IPS-NIHi7 (cell line): ENCODE results near the gene PTPRA.
"Not testable (repeated sequence)": the region's sequence is repeated elsewhere in the genome, so short reads cannot be mapped to it uniquely, and the experiment has no call there.

ENCODE experiments used
- DNase-seq: peaks from one replicate; pipeline ENCODE4 v3.0.0; 2012; ENCODE audit warnings: mixed read lengths; ENCODE audit errors: extremely low spot score

PTPRA gene

DNA sequence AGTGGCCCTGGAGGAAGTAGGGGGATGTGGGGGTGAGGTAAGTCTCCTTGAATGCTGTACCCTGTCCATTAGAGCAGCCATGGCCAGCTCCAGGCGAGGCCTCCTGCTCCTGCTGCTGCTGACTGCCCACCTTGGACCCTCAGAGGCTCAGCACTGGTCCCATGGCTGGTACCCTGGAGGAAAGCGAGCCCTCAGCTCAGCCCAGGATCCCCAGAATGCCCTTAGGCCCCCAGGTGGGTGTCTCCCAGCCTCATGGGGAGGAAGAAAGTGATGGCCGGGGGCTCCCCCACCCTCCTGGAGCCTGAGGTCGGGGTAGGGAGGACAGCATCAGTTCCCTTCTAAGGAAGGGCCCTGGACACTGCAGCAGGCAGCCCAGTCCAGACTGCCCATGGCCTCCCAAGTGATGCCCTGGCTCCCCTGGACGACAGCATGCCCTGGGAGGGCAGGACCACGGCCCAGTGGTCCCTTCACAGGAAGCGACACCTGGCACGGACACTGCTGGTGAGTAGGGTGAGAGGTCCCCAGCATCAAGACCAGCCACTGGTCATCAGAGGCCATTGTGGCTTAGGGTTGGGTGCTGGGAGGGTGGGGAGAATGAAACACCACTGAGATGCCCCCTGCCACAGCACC, 171.2 kb downstream of the PTPRA start:
- no peak for DNase-seq

DNA sequence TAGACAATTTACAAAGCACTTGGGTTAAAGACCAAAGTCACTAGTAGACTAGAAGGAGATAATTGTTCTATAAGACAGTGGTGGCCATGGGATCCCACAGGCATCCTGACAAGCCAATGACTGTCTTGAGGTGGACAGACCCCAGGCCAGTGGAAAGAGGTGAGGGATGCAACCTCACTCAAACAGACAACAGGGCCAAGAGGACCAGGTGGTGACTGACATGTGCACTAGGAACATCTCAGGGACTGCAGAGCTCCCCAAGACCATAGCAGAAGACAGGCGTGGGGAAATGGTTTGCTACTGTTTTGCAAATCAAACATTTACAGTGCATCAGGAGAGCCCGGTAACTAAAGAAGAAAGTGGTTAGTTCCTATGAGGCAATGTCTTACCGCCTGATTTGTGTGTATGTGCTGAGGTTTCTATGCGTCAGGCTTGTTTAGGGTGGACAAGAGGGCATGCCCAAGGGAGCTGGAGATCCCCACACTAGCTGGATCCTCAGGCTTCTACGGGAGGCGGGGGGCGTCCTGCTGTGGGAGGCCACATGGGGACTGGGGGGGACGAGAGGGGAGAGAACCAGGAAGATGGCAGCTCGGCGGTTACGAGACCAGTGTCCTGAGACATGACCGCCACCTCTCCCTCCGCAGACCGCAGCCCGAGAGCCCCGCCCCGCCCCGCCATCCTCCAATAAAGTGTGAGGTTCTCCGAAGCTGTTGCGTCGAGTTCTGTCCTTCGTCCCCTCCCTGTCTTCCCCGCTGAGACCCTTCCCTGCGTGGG, 171.9 kb downstream of the PTPRA start:
- peak; percentile 81 for DNase-seq

DNA sequence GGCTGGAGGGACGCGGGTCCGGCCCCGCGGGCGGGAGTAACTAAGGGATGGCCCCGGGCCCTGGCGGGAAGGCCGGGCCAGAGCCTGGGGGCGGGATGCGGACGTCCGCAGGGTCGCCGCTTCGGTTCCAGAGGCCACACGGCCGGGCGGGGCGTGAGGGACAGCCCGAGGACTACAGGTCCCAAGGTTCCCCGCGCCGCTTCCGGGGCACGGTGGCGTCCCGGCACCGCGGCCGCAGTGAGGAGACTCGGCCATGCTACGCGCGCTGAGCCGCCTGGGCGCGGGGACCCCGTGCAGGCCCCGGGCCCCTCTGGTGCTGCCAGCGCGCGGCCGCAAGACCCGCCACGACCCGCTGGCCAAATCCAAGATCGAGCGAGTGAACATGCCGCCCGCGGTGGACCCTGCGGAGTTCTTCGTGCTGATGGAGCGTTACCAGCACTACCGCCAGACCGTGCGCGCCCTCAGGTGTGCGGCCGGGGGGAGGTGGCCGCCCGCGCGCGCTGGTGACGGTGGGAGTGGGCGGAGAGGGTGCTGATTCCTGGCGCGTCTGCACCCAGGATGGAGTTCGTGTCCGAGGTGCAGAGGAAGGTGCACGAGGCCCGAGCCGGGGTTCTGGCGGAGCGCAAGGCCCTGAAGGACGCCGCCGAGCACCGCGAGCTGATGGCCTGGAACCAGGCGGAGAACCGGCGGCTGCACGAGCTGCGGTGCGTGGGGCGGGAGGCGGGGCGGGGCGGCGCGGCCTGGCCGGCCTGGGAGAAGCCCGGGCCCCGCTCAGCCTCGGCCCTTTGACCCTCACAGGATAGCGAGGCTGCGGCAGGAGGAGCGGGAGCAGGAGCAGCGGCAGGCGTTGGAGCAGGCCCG, 172.8 kb downstream of the PTPRA start, which contains the start of gene MRPS26:
TSS of gene MRPS26 (plus strand) at position 237 of the 861 bp plus-strand sequence. CDS start at position 254, 17 bp downstream.
- peak; percentile 94 for DNase-seq

DNA sequence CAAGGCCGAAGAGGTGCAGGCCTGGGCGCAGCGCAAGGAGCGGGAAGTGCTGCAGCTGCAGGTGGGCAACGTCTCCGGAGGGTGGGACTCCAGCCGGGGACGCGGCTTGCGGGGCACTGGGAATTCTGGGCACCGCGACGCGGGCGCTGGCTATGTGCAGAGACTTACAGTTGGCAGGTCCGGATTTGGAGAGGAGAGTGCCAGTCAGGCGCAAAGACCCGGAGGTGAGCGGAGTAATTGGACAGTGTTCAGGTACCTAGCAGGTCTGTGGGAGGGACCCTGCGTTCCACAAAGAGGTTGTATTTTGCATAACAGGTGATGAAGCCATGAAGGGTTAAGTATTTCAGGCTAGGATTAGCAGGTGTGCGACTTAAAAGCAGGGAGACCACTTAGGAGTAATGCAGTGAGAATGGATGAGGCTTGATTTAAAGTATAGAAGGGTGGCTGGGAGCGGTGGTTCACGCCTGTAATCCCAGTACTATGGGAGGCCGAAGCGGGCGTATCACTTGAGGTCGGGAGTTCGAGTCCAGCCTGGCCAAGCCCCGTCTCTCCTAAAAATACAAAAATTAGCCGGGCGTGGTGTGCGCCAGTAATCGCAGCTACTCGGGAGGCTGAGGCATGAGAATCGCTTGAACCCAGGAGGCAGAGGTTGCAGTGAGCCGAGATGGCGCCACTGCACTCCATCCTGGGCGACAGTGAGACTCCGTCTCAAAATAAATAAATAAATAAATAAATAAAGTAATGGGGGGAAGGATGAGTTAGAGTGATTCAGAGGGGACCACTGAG, 173.6 kb downstream of the PTPRA start:
- peak; percentile 39 for DNase-seq

DNA sequence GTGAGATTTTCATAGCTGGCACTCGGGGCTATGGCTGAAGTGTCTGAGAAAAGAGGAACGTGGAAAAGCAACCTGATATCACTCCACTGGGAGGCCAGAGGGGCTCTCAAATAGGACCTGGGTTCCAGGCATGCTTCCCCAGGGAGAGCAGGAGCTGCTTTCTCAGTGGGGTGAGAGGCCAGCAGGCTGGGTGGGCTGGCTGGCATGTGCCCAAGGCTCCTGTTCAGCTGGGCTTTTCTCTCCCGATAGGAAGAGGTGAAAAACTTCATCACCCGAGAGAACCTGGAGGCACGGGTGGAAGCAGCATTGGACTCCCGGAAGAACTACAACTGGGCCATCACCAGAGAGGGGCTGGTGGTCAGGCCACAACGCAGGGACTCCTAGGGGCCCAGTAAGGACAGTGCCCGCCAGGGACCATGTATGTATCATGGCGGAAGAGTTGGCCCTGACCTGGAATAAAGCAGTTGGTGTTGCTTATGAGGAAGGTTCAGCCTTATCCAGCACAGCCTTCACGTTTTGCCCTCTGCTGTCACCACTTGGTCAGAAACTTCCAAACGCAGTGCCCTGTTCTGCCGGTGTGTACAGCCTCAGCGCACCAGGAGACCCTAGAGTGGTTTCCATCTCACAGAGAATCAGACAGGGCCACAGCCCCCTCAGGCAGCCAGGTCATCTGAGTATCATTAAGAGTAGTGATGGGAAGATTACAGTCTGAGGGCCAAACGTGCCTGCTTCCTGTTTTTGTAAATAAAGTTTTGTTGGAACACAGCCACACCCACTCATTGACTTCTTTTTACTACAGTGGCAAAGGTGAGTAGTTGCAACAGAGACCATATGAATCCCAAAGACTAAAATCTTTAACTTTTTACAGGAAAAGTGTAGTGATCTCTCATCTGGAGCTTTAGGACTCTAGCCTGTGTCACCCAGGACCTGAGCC, 174.5 kb downstream of the PTPRA start:
- DNase-seq: no peak

DNA sequence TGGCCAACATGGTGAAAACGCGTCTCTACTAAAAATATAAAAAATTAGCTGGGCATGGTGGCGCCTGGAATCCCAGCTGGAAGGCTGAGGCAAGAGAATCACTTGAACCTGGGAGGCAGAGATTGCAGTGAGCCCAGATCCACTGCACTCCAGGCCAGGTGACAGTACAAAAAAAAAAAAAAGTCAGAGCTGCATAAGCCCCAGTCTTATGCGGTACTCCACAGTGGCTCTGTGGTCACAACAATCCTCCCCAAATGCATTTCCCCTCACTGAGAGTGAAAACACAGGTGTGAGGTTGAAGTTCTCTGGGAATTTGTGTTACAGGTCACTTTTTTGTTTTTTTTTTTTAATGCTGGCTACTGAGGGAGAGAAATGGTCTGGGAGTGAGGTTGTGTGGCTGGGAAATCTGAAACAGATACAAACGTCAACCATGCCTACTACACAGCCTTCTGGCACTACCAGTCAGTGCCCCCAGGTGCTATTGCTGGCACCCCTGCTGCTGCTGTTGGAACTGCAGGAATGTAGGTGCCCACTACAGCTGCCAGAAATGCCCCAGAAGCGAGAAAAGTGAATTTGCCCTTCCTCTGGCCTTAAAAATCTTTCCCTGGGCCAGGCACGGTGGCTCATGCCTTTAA, 178.2 kb downstream of the PTPRA start:
- no peak for DNase-seq

DNA sequence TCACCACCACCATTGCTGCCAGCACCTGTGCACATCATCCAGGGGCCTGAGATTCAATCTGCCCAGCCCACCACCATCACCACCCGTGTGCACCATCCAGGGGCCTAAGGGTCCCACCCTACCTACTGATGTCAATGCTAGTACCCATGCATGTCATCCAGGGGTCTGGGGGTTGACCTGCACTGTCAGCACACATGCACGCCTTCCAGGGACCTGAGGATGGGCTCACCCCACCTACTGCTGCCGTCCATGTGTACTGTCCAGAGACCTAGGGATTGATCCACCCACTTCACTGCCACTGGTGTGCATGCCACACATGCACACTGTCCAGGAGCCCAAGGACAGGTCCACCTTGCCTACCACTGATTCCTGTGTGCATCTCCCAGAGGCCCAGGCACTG, 186.2 kb downstream of the PTPRA start:
- no peak for DNase-seq

DNA sequence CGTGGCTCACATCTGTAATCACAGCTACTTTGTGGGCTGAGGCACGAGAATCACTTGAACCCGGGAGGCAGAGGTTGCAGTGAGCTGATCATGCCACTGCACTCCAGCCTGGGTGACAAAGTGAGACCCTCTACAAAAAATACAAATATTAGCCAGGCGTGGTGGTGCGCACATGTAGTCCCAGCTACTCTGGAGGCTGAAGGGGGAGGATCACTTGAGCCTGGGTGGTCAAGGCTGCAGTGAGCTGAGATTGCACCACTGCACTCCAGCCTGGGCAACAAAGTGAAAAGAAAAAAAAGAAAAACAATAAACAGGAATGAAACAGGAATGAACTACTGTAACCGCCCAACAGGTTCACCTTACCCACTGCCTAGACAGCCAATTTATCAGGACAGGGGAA, 190.8 kb downstream of the PTPRA start:
- not testable (repeated sequence) for DNase-seq

DNA sequence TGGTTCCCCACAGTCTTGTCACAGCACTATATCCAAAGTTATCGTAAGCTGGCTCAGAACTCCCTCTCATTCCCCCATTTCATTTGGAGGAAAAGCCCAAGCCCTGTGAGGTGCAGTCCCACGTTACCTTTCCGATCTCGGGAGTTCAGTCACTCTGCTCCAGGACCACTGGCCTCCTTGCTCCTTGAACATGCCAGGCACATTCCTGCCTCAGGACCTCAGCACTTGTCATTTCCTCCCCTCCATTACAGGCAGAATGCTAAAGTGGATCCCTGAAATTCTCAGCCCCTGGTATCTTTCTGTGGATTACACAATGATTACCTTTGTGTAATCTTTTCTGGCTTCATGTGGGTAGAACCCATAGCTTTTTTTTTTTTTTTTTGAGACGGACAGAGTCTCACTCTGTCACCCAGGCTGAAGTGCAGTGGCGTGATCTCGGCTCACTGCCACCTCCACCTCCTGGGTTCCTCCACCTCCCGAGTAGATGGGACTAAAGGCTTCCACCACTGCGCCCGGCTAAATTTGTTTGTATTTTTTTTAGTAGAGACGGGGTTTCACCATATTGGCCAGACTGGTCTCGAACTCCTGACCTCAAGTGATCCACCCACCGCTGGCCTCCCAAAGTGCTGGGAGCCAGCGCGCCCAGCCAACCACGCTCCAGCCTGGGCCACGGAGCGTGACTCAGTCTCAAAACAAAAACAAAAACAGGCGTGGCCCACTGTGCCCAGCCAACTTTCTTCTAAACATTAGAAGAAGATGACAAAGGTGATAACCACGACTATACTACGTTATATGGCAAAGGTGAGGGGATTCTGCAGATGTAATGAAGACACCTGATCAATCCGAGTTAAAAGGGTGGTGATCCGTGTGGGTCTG, 194.1 kb downstream of the PTPRA start:
- DNase-seq: no peak

DNA sequence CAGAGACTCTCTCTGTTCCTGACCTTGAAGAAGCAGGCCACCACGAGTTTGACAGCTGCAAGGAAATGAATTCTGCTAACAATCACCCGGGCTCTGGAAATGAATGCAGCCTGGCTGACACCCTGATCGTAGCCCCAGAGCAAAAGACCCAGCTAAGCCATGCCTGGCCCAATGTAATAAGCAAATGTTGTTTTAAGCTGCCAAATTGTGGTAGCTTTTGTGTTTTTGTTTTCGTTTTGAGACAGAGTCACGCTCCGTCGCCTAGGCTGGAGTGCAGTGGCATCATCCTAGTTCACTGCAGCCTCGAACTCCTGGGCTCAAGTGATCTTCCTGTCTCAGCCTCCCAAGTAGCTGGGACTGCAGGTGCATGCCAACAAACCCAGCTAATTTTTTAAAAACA, 194.8 kb downstream of the PTPRA start:
- DNase-seq: no peak

DNA sequence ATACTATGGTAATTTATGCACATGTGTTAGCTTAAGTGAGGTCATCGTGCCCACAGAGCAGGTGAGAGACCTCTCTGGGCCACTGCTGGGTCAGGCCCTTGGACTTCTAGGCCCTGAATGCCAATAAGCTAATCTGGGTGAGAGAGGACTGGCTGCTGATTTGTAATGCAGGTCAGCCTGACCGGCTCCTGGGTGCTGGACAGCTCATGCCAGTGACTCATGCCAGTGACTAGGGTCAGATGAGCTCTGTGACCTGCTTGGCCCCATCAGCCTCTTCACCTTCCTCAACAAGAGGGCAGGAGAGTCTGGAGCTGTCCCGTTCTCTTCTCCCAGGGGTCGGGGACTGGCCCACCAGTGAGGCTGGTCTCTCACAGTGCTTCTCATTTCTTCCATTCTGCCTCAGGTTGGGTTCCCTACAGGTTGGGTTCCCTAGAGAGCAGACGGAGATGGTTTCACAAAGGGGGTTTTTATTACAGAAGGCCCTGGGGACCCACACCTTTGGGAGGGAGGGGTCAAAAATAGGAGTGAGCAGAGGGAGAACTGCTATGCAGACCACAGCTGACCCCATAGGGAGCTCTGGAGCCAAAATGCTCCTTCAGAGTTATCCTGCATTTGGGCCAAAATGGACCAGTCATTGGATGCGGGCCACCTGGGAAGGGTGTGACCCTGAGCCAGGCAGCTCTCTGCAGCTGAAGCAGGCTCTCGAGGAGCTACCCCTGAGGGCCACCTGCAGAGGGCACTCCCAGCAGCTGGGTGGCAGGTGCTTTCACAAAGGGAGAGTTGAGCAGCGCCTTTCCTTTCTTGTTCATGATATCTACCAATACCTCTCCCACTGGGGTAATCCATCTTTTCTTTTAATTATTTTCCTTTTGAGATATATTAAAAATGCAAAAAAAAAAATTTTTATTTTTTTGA, 196.0 kb downstream of the PTPRA start:
- DNase-seq: no peak

DNA sequence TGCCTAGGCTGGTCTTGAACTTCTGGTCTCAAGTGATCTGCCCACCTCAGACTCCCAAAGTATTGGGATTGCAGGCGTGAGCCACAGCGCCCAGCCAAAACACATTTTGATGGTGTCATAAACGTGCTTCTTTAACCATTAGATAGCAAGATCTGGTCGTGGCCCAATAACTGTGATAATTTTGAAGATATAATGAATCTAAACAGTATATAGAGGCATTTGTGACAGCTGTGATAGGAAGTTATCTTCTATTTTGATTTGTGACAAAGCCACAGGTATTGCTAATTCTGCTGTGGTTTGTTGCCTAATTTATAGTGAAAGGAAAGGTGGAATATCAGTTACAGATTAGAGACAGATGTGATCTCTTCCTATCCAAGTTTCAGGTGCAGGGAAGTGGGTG, 197.4 kb downstream of the PTPRA start:
- no peak for DNase-seq

DNA sequence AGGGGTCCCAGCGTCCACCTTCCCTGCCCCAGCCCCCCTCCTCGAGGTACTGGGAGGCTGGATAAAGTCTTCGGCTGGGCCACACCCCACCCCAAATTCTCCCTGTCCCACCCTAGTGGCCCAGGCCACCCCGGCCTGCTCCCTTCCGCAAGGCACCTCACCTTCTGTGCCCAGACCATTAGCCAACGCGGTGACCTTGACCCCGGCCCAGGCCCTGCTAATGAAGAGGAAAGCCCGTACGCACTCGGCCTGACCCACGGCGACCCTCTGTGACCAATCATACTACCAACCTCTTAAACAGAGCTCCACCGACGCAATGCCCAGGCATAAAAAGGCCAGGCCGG, 198.0 kb downstream of the PTPRA start:
- DNase-seq: no peak

DNA sequence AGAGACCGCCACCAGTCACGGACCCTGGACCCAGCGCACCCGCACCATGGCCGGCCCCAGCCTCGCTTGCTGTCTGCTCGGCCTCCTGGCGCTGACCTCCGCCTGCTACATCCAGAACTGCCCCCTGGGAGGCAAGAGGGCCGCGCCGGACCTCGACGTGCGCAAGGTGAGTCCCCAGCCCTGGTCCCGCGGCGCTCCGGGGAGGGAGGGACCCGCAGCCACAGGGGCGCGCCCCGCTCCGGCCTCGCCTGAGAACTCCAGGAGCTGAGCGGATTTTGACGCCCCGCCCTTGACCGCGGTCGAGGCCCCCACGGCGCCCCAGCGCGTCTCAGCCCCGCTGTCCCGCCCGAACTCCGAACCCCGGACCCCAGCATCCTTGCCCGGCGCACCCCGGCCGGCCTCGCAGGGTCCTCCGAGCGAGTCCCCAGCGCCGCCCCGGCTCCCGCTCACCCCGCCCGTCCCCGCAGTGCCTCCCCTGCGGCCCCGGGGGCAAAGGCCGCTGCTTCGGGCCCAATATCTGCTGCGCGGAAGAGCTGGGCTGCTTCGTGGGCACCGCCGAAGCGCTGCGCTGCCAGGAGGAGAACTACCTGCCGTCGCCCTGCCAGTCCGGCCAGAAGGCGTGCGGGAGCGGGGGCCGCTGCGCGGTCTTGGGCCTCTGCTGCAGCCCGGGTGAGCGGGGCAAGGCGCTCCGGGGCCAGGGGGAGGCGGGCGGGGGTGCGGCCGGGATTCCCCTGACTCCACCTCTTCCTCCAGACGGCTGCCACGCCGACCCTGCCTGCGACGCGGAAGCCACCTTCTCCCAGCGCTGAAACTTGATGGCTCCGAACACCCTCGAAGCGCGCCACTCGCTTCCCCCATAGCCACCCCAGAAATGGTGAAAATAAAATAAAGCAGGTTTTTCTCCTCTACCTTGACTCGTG, 198.6 kb downstream of the PTPRA start, which contains the start of gene OXT:
TSS of gene OXT (plus strand) at position 11 of the 920 bp plus-strand sequence. CDS start at position 47, 36 bp downstream.
- peak; percentile 63 for DNase-seq

DNA sequence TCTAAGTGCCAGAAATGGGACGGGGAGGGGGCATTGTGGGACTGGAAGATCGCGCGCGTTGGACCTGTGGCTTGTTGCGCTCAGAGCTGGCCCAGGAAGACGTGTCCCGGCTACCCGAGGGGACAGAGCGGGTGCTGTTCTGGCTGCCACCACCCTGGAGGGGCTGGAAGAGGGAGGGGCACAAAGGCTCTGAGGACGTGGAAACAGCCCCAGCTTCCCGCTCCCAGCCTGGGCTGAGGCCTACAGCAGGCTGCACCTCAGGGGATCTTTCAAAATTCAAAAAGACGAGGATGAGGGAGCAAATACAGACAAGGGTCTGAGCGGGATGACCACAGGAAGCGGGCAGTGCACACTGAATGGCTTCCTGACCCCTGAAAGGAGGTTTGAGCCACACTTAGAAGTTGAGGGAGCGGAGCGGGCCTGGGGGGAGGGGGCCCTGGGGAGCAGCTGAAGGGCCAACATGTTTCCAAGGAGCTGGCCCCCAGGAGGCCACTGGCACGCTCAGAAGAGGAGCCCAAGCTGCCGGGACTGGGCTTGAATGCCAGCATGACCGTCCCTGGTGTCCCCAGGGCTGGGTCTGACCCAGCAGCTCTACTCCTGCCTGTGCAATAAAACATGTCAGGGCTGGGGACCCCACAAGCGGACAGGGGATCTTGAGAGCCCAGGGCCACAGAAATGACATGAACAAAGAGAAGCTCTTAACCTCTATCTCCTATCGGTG, 199.4 kb downstream of the PTPRA start:
- no peak for DNase-seq

DNA sequence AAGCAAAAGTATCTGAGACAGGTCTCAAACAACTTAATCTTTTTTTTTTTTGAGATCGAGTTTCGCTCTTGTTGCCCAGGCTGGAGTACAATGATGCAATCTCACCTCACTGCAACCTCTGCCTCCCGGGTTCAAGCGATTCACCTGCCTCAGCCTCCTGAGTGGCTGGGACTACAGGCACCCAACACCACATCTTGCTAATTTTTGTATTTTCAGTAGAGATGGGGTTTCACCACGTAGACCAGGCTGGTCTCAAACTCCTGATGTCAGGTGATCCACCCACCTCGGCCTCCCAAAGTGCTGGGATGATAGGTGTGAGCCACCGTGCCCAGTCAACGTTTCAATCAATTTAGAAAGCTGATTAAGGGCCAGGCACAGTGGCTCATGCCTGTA, 200.0 kb downstream of the PTPRA start:
- not testable (repeated sequence) for DNase-seq
